Activated T-cell treated with anti-CD3 and anti-CD28 coated beads for 24 hours (primary cell): ENCODE data around the gene OVCA2.

Experiments used
- DNase-seq: peaks from one replicate; pipeline ENCODE4 v3.0.0-alpha.2; 2020; ENCODE audit warnings: low read depth

The OVCA2 gene

DNA sequence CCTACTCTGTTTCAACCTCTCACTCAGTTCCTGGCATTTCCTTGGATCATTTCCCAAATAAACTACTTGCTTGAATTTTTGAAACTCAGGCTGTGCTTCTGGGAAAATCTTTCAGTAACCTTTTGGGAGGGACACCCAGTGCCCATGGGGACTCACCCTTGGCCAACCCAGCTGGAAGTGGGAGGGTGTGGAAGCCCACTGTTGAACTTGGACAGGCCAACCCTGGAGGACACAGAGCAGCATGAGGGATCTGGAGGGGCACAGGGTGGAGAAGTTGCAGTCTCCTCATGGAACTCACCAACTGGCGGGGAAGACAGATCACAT is 27.9 kb upstream of the OVCA2 start:
- no peak for DNase-seq

DNA sequence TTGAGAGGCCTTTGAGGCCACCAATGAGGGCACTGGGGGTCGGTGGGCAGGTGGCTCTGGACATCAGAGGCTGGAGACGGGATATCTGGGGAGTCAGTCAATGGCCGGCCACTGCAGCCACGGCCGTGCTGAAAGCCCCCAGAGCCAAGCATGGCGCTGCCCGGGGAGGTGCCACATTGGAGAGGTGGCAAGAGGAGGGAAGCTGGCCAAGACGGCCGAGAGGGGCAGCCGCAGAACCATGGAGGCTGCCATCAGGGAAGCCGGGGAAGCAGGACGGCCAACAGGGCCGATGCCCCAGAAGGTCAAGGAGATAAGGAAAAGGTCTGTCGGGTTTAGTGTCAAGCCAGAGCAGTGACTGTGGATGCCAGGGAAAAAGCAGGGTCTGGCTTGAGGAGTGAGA is 26.5 kb upstream of the OVCA2 start:
- DNase-seq = no peak

- DNase-seq = no peak
These were observed 25.3 kb upstream of the OVCA2 start for GRCh38 chr17:2016494-2016893.

DNA sequence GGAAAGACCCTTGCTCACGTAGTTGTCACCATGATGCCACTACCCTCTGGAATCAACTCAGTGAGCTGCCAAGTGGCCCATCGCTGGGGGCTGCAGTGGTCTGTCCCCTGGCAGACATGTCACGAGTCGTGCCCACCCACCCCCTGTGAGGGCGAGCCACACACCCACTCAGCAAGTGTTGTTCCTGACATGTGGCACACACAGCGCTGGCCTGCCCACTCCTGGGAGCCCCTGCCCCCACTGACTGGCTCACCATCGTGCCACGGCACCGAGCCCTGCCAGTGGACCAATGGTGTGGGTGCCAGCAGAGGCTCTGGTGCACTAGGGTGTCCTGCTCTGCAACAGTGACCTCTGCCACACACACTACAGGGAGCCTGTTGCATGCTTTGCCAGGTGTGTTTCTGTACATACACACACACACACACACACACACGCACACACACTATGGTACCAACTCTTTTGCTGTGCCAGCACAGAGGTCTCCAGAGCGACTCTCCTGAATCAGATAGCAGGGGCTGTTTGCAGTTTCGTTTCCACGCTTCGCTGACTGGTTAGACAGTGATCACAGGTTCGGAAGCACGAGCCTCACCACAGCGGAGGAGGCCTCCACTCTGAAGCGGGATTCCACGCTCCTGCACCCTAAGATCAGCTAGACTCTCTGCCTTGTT is 24.4 kb upstream of the OVCA2 start:
- DNase-seq = no peak

- no peak for DNase-seq
These were observed 22.9 kb upstream of the OVCA2 start for GRCh38 chr17:2018716-2019510.

GRCh38 chr17:2019723-2020122 is 22.1 kb upstream of the OVCA2 start:
- no peak for DNase-seq

- DNase-seq = no peak
These were observed 21.1 kb upstream of the OVCA2 start for GRCh38 chr17:2020721-2021120.

- no peak for DNase-seq
These were observed 19.1 kb upstream of the OVCA2 start for GRCh38 chr17:2022647-2023240.

GRCh38 chr17:2023256-2023655 is 18.6 kb upstream of the OVCA2 start:
- DNase-seq = no peak

- DNase-seq = no peak
These were observed 17.9 kb upstream of the OVCA2 start for GRCh38 chr17:2023692-2024571.

DNA sequence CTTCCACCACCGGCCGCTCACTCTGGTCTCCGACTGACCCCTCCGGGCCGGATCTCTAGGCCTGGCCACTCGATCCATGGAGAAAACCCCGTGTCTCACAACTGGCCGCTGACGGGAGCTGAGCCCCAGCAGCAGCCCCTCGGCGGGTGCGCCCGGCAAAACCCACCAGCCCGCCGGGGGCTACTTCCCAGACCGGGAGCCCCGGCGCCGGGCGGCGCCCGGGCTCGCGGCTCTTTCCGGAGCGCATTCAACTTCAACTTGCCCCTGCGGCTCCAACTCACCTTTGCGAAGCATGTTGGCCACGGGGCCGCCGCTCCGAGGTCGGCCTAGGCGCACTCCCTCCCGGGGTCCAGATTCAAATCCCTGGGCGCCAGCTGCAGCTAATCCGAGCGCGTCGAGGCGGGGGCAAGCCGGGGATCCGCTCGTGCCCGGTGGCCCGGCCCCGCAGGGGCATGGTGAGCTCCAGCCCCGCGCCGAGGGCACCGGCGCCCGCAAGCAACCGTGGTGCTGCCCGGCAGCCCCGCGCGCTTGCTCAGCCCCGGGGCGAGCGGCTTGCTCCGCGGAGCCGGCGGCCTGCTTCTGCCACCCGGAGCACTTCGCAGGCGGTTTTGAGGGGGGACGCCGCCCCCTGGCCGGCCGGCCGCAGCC is 17.1 kb upstream of the OVCA2 start:
- no peak for DNase-seq

GRCh38 chr17:2025220-2025621 is 16.6 kb upstream of the OVCA2 start, which contains the start of gene RTN4RL1:
Gene RTN4RL1, minus strand, starts transcription at chr17:2025334. Its CDS starts 469 bp downstream, at chr17:2024865.
- DNase-seq = peak; percentile 64

DNA sequence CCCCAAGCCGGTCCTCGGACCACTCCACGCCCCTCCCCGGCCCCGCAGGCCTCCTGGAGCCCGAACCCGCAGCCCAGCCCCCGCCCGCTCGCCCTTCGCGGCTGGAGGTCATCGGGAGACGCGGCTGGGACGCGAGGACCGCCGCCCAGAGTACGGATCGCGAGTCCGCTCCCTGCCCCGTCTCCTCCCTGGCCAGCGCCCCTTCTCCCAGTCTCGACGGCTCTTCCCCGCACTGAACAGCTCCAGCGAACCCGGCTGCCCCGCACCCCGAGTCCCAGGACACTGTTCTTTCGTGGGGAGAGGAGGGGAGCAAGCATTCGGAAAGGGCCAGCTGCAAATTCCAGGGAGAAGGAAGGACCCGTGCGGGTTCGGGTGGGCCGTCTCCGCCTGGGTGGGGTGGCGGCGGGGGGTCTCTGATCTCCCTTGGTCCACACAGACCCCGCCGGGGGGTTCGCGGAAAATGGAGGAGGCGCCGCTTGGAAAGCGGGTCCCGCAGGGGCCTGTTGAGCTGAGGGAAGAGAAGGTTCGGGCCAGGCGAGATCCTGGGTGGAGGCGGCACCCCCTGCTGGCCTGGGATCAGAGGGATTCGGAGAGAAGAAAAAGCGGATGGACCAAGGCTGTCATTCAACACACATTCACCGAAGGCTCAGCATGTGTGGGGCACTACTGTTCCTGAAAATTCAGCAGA is 16.1 kb upstream of the OVCA2 start:
- DNase-seq = no peak

DNA sequence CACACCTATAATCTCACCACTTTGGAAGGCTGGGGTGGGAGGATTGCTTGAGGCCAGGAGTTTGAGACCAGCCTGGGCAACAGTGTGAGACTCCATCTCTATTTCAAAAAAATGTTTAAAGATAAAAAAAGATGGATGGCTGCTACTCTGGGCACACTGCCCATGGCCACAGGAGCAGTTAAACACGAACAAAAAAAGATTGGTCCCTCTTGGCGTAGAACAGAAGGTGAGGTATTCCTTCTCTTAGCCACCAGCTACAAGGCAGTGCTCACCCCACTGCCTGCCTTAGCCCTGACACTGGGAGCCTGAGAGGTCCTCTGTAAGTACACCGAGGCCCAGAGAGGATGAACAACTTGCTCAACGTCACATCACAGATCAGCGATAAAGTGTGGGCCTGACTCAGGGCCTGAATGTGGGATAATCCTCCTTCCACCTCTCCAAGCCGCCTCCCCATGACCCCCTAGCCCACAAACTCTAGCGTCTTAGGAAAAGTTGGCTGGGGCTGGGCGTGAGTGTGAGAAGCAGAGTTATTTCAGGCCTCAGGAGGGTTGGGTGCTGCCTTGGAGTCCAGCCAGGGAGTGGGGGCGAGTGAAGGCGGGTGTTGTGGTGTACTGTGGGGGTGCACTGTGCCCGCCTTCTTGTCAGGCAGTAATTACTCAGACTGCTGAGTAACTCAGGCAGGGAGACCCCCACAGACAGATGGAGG is 14.1 kb upstream of the OVCA2 start:
- DNase-seq = no peak

- no peak for DNase-seq
These were observed 13.6 kb upstream of the OVCA2 start for GRCh38 chr17:2028234-2028614.

DNA sequence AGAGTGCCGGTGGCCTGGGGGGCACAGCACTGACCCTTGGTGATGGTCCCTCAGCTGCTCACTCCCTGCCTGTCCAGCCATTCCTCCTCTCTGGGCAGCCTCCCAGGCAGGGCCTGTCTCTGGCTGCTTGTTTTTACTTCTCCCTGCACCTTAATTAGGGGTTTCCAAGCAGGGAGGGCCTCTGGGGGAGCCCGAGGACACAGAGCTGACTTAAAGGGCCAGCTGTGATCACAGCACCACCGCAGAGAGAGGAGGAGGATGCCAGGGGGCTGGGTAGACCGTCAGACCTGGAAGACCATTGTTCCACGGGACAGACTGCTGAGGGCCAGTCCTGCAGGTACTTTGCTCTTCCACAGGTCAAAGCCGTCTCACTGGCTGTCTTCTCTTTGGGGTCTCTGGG is 13.1 kb upstream of the OVCA2 start:
- DNase-seq = no peak

DNA sequence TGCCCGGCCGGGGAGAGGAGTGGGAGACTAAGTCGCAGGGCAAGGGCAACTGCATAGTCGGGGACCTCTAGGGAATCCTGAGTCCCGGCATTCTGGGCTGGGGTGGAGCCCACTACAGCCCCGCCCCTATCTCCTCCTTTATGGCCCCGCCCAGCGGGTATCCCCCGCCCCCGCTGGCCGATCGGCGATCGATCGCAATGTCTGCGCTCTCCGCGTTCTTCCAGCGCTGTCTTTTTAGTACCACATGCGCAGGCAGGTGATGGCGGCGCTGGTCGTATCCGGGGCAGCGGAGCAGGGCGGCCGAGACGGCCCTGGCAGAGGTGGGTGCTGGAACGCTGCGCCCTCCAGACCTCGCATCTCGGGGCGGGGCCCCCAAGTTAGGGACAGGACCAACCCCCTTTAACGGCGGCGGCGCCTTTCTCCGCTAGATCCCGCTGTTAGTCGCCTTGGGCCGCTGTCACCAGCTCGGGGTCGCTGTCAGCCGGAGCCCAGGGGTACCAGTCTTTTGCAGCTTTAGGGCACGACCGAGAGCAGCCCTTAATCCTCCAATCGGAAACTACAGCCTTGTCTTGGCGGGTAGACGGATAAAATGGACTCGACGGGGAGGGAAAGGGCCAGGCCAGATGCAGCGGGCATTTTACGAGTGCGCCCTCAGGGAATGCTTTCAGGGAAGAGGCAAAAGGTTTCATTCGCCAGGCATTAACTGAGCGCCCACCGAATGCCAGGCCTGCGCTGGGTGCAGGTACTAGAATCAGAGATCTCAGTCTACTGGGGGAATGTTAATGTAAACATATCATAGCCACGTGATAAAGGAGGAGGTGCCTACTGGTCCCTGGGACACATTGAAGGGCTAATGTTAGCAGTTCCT is 11.7 kb upstream of the OVCA2 start, which contains the start of gene DPH1:
Gene DPH1, plus strand, starts transcription at position 243 of the 868 bp plus-strand sequence. Its CDS starts 17 bp downstream, at position 260.
- DNase-seq = peak; percentile 83

DNA sequence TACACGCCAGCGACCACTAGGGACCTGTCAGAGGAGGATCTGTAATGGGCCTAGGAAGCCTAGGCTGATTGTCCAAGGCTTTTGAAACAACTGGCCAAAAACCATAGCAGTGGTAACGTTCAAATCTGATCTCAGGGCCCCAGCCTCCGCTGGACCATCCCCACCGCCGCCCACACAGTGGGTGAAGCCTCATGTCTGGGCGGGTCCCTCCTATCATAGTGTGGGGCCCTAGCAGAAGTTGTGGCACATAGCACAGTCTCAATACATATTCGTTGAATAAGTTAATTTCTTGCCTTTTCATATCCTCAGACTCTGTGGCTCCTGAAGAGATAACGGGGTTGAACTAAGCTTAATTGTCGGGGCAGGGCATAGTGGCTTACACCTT is 11.1 kb upstream of the OVCA2 start:
- no peak for DNase-seq

DNA sequence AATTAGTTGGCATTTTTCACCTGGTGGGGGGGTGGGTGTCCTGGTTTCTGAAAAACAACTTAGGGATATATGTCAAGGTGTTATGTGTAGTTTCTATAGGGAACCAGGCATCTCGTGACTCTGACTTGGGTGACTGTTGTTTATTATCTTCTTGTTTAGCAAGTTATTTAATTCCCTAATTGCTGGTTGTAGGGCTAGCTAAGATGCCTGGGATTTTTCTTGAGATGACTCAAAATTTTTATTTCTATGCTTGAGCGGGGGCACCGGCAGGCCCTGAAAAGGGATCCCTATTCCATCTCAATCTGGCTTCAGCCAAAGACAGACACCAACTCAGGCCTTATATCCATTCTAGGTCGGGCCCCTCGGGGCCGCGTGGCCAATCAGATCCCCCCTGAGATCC is 8.7 kb upstream of the OVCA2 start:
- DNase-seq = no peak

- DNase-seq = no peak
These were observed 7.7 kb upstream of the OVCA2 start for GRCh38 chr17:2034157-2034556.
